Naive thymus-derived CD4-positive, alpha-beta T cell (primary cell): ENCODE data around the gene KDR. TPM values are rescaled to one million over a fixed set of nuclear protein-coding genes. Genes with fewer than 3 reads are reported as not detected.

Experiments
- ATAC-seq: fragments of 150-1000 bp; cut with Tn5 transposase; 2 replicates; pipeline ENCODE4 v1.10.0; 2021; ENCODE audit warnings: mild to moderate bottlenecking, moderate library complexity
- CTCF ChIA-PET: fragments of 350-600 bp; sonication (Branson Sonifier 250); formaldehyde crosslinking; loops from one replicate; lab custom pipeline; 2021; ENCODE audit warnings: antibody characterized with exemption; lab: Charles Lee
- POLR2A ChIA-PET: fragments of 350-600 bp; sonication (Branson Sonifier 250); formaldehyde crosslinking; loops from one replicate; lab custom pipeline; 2021; ENCODE audit warnings: antibody characterized with exemption, inconsistent platforms; lab: Charles Lee
- DNase-seq, 9 donors: peaks; one replicate each; pipeline versions ENCODE4 v3.0.0 to v3.0.0-alpha.2; 2020 to 2022; ENCODE audit warnings: mixed read lengths in 1 of 9
- H3K27ac ChIP-seq: one replicate; pipeline ENCODE4 v1.7.0; 2013; ENCODE audit warnings: mild to moderate bottlenecking, low read depth, low read length, moderate library complexity
- H3K27me3 ChIP-seq, 2 donors: one replicate each; pipeline ENCODE4 v1.7.0; 2013; ENCODE audit warnings: low read length in 2 of 2, mild to moderate bottlenecking in 2 of 2, moderate library complexity in 2 of 2; ENCODE audit not compliant: control insufficient read depth in 2 of 2, insufficient read depth in 2 of 2
- H3K36me3 ChIP-seq, 3 experiments: 1 replicate in 2 of 3; 2 replicates in 1 of 3; pipeline ENCODE4 v1.7.0; 2013; ENCODE audit warnings: low read length in 3 of 3, mild to moderate bottlenecking in 3 of 3, moderate library complexity in 1 of 3; ENCODE audit not compliant: insufficient read depth in 3 of 3, control insufficient read depth in 2 of 3
- H3K4me1 ChIP-seq, 2 donors: one replicate each; pipeline ENCODE4 v1.7.0; 2013; ENCODE audit warnings: low read length in 2 of 2, mild to moderate bottlenecking in 2 of 2, moderate library complexity in 1 of 2; ENCODE audit not compliant: control insufficient read depth in 2 of 2, insufficient read depth in 2 of 2
- H3K4me3 ChIP-seq: 2 replicates; pipeline ENCODE4 v1.7.0; 2013; ENCODE audit warnings: mild to moderate bottlenecking, low read length
- H3K9me3 ChIP-seq, 3 experiments: 1 replicate in 2 of 3; 2 replicates in 1 of 3; pipeline ENCODE4 v1.7.0; 2013; ENCODE audit warnings: low read length in 3 of 3; ENCODE audit not compliant: control insufficient read depth in 2 of 3
- H3K27ac Mint-ChIP-seq, 9 donors: one replicate each; pipeline ENCODE4 v1.8.0; 2020 to 2022; ENCODE audit warnings: mixed read lengths in 9 of 9, mild to moderate bottlenecking in 8 of 9, moderate library complexity in 5 of 9, inconsistent platforms in 2 of 9
- H3K27me3 Mint-ChIP-seq, 5 donors: one replicate each; pipeline ENCODE4 v1.8.0; 2021 to 2022; ENCODE audit warnings: mixed read lengths in 5 of 5, mild to moderate bottlenecking in 1 of 5
- H3K36me3 Mint-ChIP-seq, 5 donors: one replicate each; pipeline ENCODE4 v1.8.0; 2020 to 2022; ENCODE audit warnings: mixed read lengths in 5 of 5, mild to moderate bottlenecking in 3 of 5, inconsistent platforms in 1 of 5
- H3K4me1 Mint-ChIP-seq, 7 donors: one replicate each; pipeline ENCODE4 v1.8.0; 2020 to 2022; ENCODE audit warnings: mixed read lengths in 7 of 7, mild to moderate bottlenecking in 3 of 7, inconsistent platforms in 1 of 7
- H3K4me3 Mint-ChIP-seq, 10 donors: one replicate each; pipeline ENCODE4 v1.8.0; 2020 to 2022; ENCODE audit warnings: mild to moderate bottlenecking in 10 of 10, mixed read lengths in 10 of 10, moderate library complexity in 6 of 10, inconsistent platforms in 2 of 10
- H3K9me3 Mint-ChIP-seq, 11 donors: one replicate each; pipeline ENCODE4 v1.8.0; 2020 to 2022; ENCODE audit warnings: mixed read lengths in 11 of 11, mild to moderate bottlenecking in 4 of 11, inconsistent platforms in 1 of 11, moderate library complexity in 1 of 11
- intact Hi-C, 2 donors: fragments of 100-400 bp; cut with micrococcal nuclease; formaldehyde crosslinking; loops; one replicate each; pipeline ENCODE4 v1.15.1; 2023
- polyA plus RNA-seq, 2 donors: library from polyadenylated mRNA; unstranded; fragments of 300-500 nt; fragmentation: Illumina TruSeq; gene quantifications; one replicate each; pipeline ENCODE4 v1.2.3, GENCODE V29; 2021
- total RNA-seq, 6 experiments: library from RNA in 5 of 6; stranded (reverse) in 5 of 6; gene quantifications; 1 replicate in 5 of 6; 2 replicates in 1 of 6; pipeline ENCODE4 v1.2.3 and lab custom pipeline; 2021 to 2026

The KDR gene
- total and polyA plus RNA-seq, 7 experiments from 2014 or later, result not detected

GRCh38 chr4:55143858-55144257 lies 18.5 kb upstream of the KDR start:
- POLR2A ChIA-PET, result no interaction called here
- ATAC-seq (no peak), DNase-seq (no peak)
- H3K27me3 ChIP-seq, result no peaks in the 10 kb centered on the region
- Mint-ChIP-seq H3K27ac (no peak overlapping the region), H3K36me3 (no peaks in the 10 kb centered on the region), H3K9me3 (peaks cover 0 to 1% (median 0%) of the 10 kb centered on the region in 11 donors), H3K27me3 (peaks cover 0 to 47% (median 19%) of the 10 kb centered on the region in 5 donors), H3K4me3 (no peak overlapping the region), H3K4me1 (no peaks in the 10 kb centered on the region)
- H3K36me3 ChIP-seq, result no peaks in the 10 kb centered on the region
- intact Hi-C loops, result no loop called here
- CTCF ChIA-PET, result no interaction called here
- no peak overlapping the region for H3K27ac ChIP-seq
- H3K4me3 ChIP-seq, result no peak overlapping the region
- no peaks in the 10 kb centered on the region for H3K9me3 ChIP-seq
- H3K4me1 ChIP-seq, result no peaks in the 10 kb centered on the region

DNA sequence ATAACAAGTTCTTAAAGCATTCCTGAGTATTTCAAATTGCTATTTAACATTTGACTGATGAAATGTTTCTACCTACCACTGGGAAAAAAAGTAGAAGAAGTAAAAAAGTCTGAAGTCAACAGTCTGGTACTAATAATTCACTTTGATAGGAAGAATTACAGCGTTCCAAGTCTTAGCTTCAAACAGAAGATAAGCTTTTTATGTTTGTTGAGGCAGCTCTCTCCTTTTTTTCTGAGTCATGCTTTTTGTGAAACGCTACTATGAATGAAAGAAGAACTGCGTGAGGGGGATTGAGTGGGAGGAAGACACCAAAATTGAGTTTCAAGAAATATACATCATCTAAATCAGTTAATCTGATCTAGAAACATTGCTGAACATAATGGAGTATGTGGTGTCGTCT lies 13.0 kb upstream of the KDR start:
- no peaks in the 10 kb centered on the region for H3K36me3 ChIP-seq
- no peaks in the 10 kb centered on the region for H3K9me3 ChIP-seq
- ATAC-seq (no peak), DNase-seq (no peak)
- ChIA-PET POLR2A (no interaction called here), CTCF (no interaction called here)
- H3K4me1 ChIP-seq, result no peaks in the 10 kb centered on the region
- intact Hi-C loops, result no loop called here
- Mint-ChIP-seq H3K4me1 (no peaks in the 10 kb centered on the region), H3K9me3 (peaks cover 0 to 2% (median 0%) of the 10 kb centered on the region in 11 donors), H3K36me3 (peaks cover 0 to 3% (median 0%) of the 10 kb centered on the region in 5 donors), H3K27ac (no peak overlapping the region), H3K27me3 (peaks cover 0 to 53% (median 25%) of the 10 kb centered on the region in 5 donors), H3K4me3 (no peak overlapping the region)
- no peaks in the 10 kb centered on the region for H3K27me3 ChIP-seq
- H3K27ac ChIP-seq, result no peak overlapping the region
- no peak overlapping the region for H3K4me3 ChIP-seq

DNA sequence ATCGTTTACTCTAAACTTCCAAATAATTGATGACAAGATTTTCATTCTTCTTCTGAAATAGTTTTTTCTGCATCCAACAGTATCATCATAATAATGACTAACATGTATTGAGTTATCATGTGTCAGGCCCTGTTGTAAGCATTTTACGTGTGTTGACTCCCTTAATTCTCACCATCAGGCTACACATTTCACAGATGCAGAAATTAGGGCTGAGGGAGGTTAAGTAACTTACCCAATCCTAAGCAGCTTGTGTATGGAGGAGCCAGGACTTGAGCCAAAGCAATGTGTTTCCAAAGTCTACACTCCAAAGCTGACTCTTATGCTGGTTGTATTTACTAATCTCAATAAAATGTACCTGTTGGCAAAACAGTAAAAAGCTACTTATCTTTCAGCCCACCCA lies 11.2 kb upstream of the KDR start:
- Histone ChIP-seq H3K27me3 (no peaks in the 10 kb centered on the region), H3K27ac (no peak overlapping the region), H3K4me3 (no peak overlapping the region), H3K36me3 (peaks cover 0 to 4% (median 0%) of the 10 kb centered on the region in 3 experiments), H3K4me1 (no peaks in the 10 kb centered on the region), H3K9me3 (no peaks in the 10 kb centered on the region)
- POLR2A ChIA-PET, result no interaction called here
- intact Hi-C loops, result no loop called here
- H3K36me3 Mint-ChIP-seq, result peaks cover 0 to 3% (median 0%) of the 10 kb centered on the region in 5 donors
- no peaks in the 10 kb centered on the region for H3K4me1 Mint-ChIP-seq
- DNase-seq, result no peak
- H3K27me3 Mint-ChIP-seq, result peaks cover 0 to 42% (median 25%) of the 10 kb centered on the region in 5 donors
- no peak overlapping the region for H3K4me3 Mint-ChIP-seq
- peaks cover 0 to 2% (median 0%) of the 10 kb centered on the region in 11 donors for H3K9me3 Mint-ChIP-seq
- CTCF ChIA-PET, result no interaction called here
- ATAC-seq, result no peak
- no peak overlapping the region for H3K27ac Mint-ChIP-seq

DNA sequence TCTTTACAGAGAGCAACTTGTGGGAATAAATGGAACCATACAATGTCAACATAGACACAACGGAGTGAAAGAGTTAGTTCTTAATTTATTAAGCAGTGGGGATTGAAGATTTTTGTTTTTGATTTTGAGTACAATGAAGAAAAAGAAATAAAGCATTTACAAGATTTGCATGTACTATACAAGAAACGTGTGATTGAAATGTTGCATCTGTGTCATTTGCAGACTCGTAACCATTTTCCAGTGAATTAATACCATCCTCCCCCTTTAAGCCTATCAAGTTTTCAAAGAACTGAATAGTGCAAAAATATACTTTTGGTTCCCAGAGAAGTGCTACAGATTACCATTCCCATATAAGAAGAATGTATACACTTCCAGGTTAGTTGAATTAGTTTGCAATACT lies 8.6 kb upstream of the KDR start:
- peaks cover 0 to 3% (median 0%) of the 10 kb centered on the region in 11 donors for H3K9me3 Mint-ChIP-seq

GRCh38 chr4:55132775-55133174 lies 7.4 kb upstream of the KDR start:
- H3K4me3 ChIP-seq, result no peak overlapping the region
- no peaks in the 10 kb centered on the region for H3K27me3 ChIP-seq
- ChIA-PET POLR2A (no interaction called here), CTCF (no interaction called here)
- intact Hi-C loops, result no loop called here
- H3K9me3 ChIP-seq, result no peaks in the 10 kb centered on the region
- H3K4me3 Mint-ChIP-seq, result no peak overlapping the region
- peaks cover 0 to 4% (median 0%) of the 10 kb centered on the region in 3 experiments for H3K36me3 ChIP-seq
- no peaks in the 10 kb centered on the region for H3K4me1 Mint-ChIP-seq
- no peak for ATAC-seq
- no peaks in the 10 kb centered on the region for H3K4me1 ChIP-seq
- no peak overlapping the region for H3K27ac Mint-ChIP-seq
- peaks cover 0 to 3% (median 0%) of the 10 kb centered on the region in 5 donors for H3K36me3 Mint-ChIP-seq
- peaks cover 3 to 30% (median 27%) of the 10 kb centered on the region in 5 donors for H3K27me3 Mint-ChIP-seq
- no peak for DNase-seq
- H3K27ac ChIP-seq, result no peak overlapping the region
- peaks cover 0 to 6% (median 3%) of the 10 kb centered on the region in 11 donors for H3K9me3 Mint-ChIP-seq

More for the DNA sequence above, 8.6 kb upstream of the KDR start:
- intact Hi-C loops, result no loop called here
- Histone ChIP-seq H3K27me3 (no peaks in the 10 kb centered on the region), H3K4me3 (no peak overlapping the region), H3K27ac (no peak overlapping the region), H3K4me1 (no peaks in the 10 kb centered on the region), H3K9me3 (no peaks in the 10 kb centered on the region), H3K36me3 (peaks cover 0 to 4% (median 0%) of the 10 kb centered on the region in 3 experiments)
- DNase-seq (no peak), ATAC-seq (no peak)
- POLR2A ChIA-PET, result no interaction called here
- H3K4me3 Mint-ChIP-seq, result no peak overlapping the region
- CTCF ChIA-PET, result no interaction called here
- H3K27me3 Mint-ChIP-seq, result peaks cover 0 to 23% (median 20%) of the 10 kb centered on the region in 5 donors
- H3K4me1 Mint-ChIP-seq, result no peaks in the 10 kb centered on the region
- peaks cover 0 to 3% (median 0%) of the 10 kb centered on the region in 5 donors for H3K36me3 Mint-ChIP-seq
- no peak overlapping the region for H3K27ac Mint-ChIP-seq

DNA sequence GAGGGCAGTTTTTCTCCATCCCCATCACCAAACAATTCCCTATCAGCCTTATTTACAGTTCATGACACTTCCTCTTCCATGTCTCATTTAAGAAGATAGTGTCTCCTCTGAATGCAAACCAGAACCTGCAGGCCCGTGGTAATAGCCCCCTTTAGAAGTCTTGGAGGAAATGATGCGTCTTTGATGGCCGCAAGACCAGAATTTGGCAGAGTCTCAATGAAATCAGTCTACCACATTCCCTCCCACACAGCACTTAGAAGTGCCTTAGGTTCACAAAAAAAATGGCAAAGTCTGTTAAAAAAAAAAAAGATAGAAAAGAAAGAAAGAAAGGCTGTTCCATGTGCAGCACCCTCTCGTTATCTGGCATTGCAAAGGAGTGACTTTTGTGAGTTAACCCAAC lies 2.1 kb upstream of the KDR start:
- DNase-seq (no peak), ATAC-seq (no peak)
- Mint-ChIP-seq H3K9me3 (peaks cover 0 to 11% (median 2%) of the 10 kb centered on the region in 11 donors), H3K27me3 (peaks cover 45 to 56% (median 51%) of the 10 kb centered on the region in 5 donors), H3K4me3 (no peak overlapping the region), H3K36me3 (peaks cover 0 to 2% (median 0%) of the 10 kb centered on the region in 5 donors), H3K4me1 (peaks cover 0 to 15% (median 11%) of the 10 kb centered on the region in 7 donors), H3K27ac (no peak overlapping the region)
- Histone ChIP-seq H3K4me1 (no peaks in the 10 kb centered on the region), H3K36me3 (no peaks in the 10 kb centered on the region), H3K27me3 (peaks cover 0 to 4% of the 10 kb centered on the region in 2 donors), H3K4me3 (no peak overlapping the region), H3K27ac (no peak overlapping the region), H3K9me3 (no peaks in the 10 kb centered on the region)
- intact Hi-C loops, result no loop called here
- CTCF ChIA-PET, result no interaction called here
- POLR2A ChIA-PET, result no interaction called here

DNA sequence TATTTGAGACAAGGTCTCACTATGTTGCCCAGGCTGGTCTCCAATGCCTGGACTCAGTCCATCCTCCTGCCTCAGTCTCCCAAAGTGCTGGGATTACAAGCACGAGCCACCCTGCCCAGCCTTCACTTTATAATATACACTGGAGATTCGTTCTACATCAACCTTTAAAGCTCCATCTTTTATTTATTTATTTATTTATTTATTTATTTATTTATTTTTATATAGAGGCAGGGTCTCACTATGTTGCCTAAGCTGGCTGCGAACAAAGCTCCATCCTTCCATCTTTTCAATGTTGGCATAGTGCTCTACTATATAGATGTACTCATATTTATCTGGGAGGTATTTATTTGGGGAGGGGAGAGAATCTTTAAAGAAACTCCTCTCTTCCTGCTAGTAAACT lies 1.7 kb upstream of the KDR start:
- H3K9me3 ChIP-seq, result no peaks in the 10 kb centered on the region
- POLR2A ChIA-PET, result no interaction called here
- DNase-seq (no peak), ATAC-seq (no peak)
- no peak overlapping the region for H3K4me3 ChIP-seq
- peaks cover 0 to 15% (median 11%) of the 10 kb centered on the region in 7 donors for H3K4me1 Mint-ChIP-seq
- peaks cover 0 to 2% (median 0%) of the 10 kb centered on the region in 5 donors for H3K36me3 Mint-ChIP-seq
- H3K27ac Mint-ChIP-seq, result no peak overlapping the region
- no peaks in the 10 kb centered on the region for H3K36me3 ChIP-seq
- intact Hi-C loops, result no loop called here
- peaks cover 45 to 60% (median 53%) of the 10 kb centered on the region in 5 donors for H3K27me3 Mint-ChIP-seq
- H3K4me1 ChIP-seq, result no peaks in the 10 kb centered on the region
- peaks cover 0 to 4% of the 10 kb centered on the region in 2 donors for H3K27me3 ChIP-seq
- no peak overlapping the region for H3K4me3 Mint-ChIP-seq
- no peak overlapping the region for H3K27ac ChIP-seq
- peaks cover 0 to 14% (median 2%) of the 10 kb centered on the region in 11 donors for H3K9me3 Mint-ChIP-seq
- CTCF ChIA-PET, result no interaction called here
